Activated B cell treated with CpG ODN at 0.5 μM for 24 hours (primary cell): ENCODE results near the gene ERVH48-1. TPM values are rescaled to one million over a fixed set of nuclear protein-coding genes. Genes with fewer than 3 reads are reported as not detected.
"Not testable (repeated sequence)": the region's sequence is repeated elsewhere in the genome, so short reads cannot be mapped to it uniquely, and the experiment has no call there.

ENCODE experiments used
- ATAC-seq: fragments of 200-7000 bp; cut with Tn5 transposase; one replicate; pipeline ENCODE4 v1.10.0; 2021; ENCODE audit warnings: low read depth, mild to moderate bottlenecking, moderate library complexity
- CTCF ChIA-PET: fragments of 350-600 bp; sonication (Branson Sonifier 250); formaldehyde crosslinking; loops from one replicate; lab custom pipeline; 2021; ENCODE audit warnings: antibody characterized with exemption; lab: Charles Lee
- POLR2A ChIA-PET: fragments of 350-600 bp; sonication (Branson Sonifier 250); formaldehyde crosslinking; loops from one replicate; lab custom pipeline; 2021; ENCODE audit warnings: antibody characterized with exemption; lab: Charles Lee
- DNase-seq: peaks from one replicate; pipeline ENCODE4 v3.0.0; 2022
- H3K27ac Mint-ChIP-seq: one replicate; pipeline ENCODE4 v1.8.0; 2020; ENCODE audit warnings: mixed read lengths
- H3K27me3 Mint-ChIP-seq: one replicate; pipeline ENCODE4 v1.8.0; 2021; ENCODE audit warnings: mixed read lengths
- H3K36me3 Mint-ChIP-seq: one replicate; pipeline ENCODE4 v1.8.0; 2021; ENCODE audit warnings: low read depth, mixed read lengths
- H3K4me1 Mint-ChIP-seq: one replicate; pipeline ENCODE4 v1.8.0; 2021; ENCODE audit warnings: mixed read lengths
- H3K4me3 Mint-ChIP-seq: one replicate; pipeline ENCODE4 v1.8.0; 2020; ENCODE audit warnings: mild to moderate bottlenecking, mixed read lengths
- H3K9me3 Mint-ChIP-seq: one replicate; pipeline ENCODE4 v1.8.0; 2020; ENCODE audit warnings: mixed read lengths
- CTCF ChIP-seq: fragments of 200-600 bp; IDR thresholded peaks from one replicate; pipeline ENCODE4 v1.8.0; 2022; ENCODE audit warnings: antibody characterized with exemption, mild to moderate bottlenecking
- intact Hi-C: fragments of 100-400 bp; cut with micrococcal nuclease; formaldehyde crosslinking; loops from one replicate; pipeline ENCODE4 v1.15.1; 2024
- total RNA-seq: library from RNA; stranded (reverse); gene quantifications from 2 replicates; pipeline ENCODE4 v1.2.3, GENCODE V29; 2022

The ERVH48-1 gene
- total RNA-seq, 1 donor from 2014 or later: not detected

- Mint-ChIP-seq H3K9me3 (no peaks in the 10 kb centered on the region), H3K36me3 (peaks cover 38% of the 10 kb centered on the region), H3K27ac (peak overlapping the region; percentile 95), H3K4me1 (peaks cover 23% of the 10 kb centered on the region), H3K27me3 (no peaks in the 10 kb centered on the region), H3K4me3 (peak overlapping the region; percentile 91)
- ChIA-PET CTCF (no interaction called here), POLR2A (interaction anchor here (0.6 to 2.8 kb wide), 3 partner anchors 12 to 51 kb away, joined by 3 to 39 read pairs (median 3); partner anchors contain the start of gene NDUFV3)
- TF ChIP-seq CTCF: no peak
- intact Hi-C loops: loop anchor here (2.0 kb wide), 1 partner anchor 38 kb away; no protein-coding TSS in a partner anchor
- peak; percentile 3 for ATAC-seq
- DNase-seq: no peak
Observed at GRCh38 chr21:42878678-42878992, 46.8 kb downstream of the ERVH48-1 start.

- H3K27ac Mint-ChIP-seq, H3K9me3 Mint-ChIP-seq, ATAC-seq, CTCF ChIA-PET, DNase-seq, intact Hi-C loops, H3K4me3 Mint-ChIP-seq, H3K27me3 Mint-ChIP-seq: not testable (repeated sequence)
- Mint-ChIP-seq H3K4me1 (peaks cover 23% of the 10 kb centered on the region), H3K36me3 (peaks cover 64% of the 10 kb centered on the region)
- POLR2A ChIA-PET: interaction anchor here (1.3 kb wide), 1 partner anchor 17 kb away, joined by 3 read pairs; the partner anchor contains the start of gene NDUFV3
Observed at GRCh38 chr21:42875811-42876210, 49.6 kb downstream of the ERVH48-1 start.

- no peak overlapping the region for H3K27ac Mint-ChIP-seq
- no peak overlapping the region for H3K4me3 Mint-ChIP-seq
- peaks cover 81% of the 10 kb centered on the region for H3K36me3 Mint-ChIP-seq
- intact Hi-C loops: no loop called here
- ChIA-PET CTCF (no interaction called here), POLR2A (interaction anchor here (0.7 kb wide), 1 partner anchor 21 kb away, joined by 4 read pairs; no protein-coding TSS in a partner anchor)
- no peak for ATAC-seq
- peaks cover 2% of the 10 kb centered on the region for H3K4me1 Mint-ChIP-seq
- TF ChIP-seq CTCF: no peak
- no peaks in the 10 kb centered on the region for H3K27me3 Mint-ChIP-seq
- no peaks in the 10 kb centered on the region for H3K9me3 Mint-ChIP-seq
- no peak for DNase-seq
Observed at GRCh38 chr21:42873096-42873495, 52.3 kb downstream of the ERVH48-1 start.

- H3K27ac Mint-ChIP-seq: no peak overlapping the region
- H3K4me1 Mint-ChIP-seq: peaks cover 2% of the 10 kb centered on the region
- H3K4me3 Mint-ChIP-seq: no peak overlapping the region
- ChIA-PET CTCF (no interaction called here), POLR2A (no interaction called here)
- H3K9me3 Mint-ChIP-seq: no peaks in the 10 kb centered on the region
- intact Hi-C loops: no loop called here
- TF ChIP-seq CTCF: no peak
- no peaks in the 10 kb centered on the region for H3K27me3 Mint-ChIP-seq
- peaks cover 92% of the 10 kb centered on the region for H3K36me3 Mint-ChIP-seq
- DNase-seq (no peak), ATAC-seq (no peak)
Observed at GRCh38 chr21:42868196-42868595, 57.2 kb downstream of the ERVH48-1 start.

Other genes starting within 250 kb of the ERVH48-1 start
- 56.7 and 60.5 TPM in 2 replicates for gene WDR4, start 46.1 kb downstream of the ERVH48-1 start, total RNA-seq
- gene NDUFV3, start 32.3 kb downstream of the ERVH48-1 start, total RNA-seq: 21.2 and 27.1 TPM in 2 replicates
- 13.3 and 15.6 TPM in 2 replicates for gene PKNOX1, start 48.9 kb upstream of the ERVH48-1 start, total RNA-seq
- gene CBS, start 150.2 kb upstream of the ERVH48-1 start, total RNA-seq: 15.6 and 22.3 TPM in 2 replicates
- 64.2 and 80.6 TPM in 2 replicates for gene U2AF1, start 181.9 kb upstream of the ERVH48-1 start, total RNA-seq
- gene CRYAA, start 243.4 kb upstream of the ERVH48-1 start, total RNA-seq: not detected in 2 replicates